ENCODE results near the gene MTTP.

GRCh38 chr4:99665983-99666382 is 91.4 kb downstream of the MTTP start:
- TF ChIP-seq CTCF (conservative IDR thresholded peaks at IDR 0.05), result no peak
- no peak for TF ChIP-seq ZFX (IDR thresholded peaks at IDR 0.05)
